ENCODE data around the gene AIMP1.
"Not testable (repeated sequence)": the region's sequence is repeated elsewhere in the genome, so short reads cannot be mapped to it uniquely, and the experiment has no call there.

The AIMP1 gene

GRCh38 chr4:106347167-106347566 lies 30.8 kb downstream of the AIMP1 start:
- DNase-seq (ENCODE audit: low read depth in 2 of 2): no peak

- no peak for DNase-seq (ENCODE audit: low read depth in 2 of 2)
Measured at GRCh38 chr4:106351016-106351415, 34.7 kb downstream of the AIMP1 start.

GRCh38 chr4:106353786-106354185 lies 37.4 kb downstream of the AIMP1 start:
- DNase-seq (ENCODE audit: low read depth in 2 of 2): no peak

- no peak for DNase-seq (ENCODE audit: low read depth in 2 of 2)
Measured at GRCh38 chr4:106355193-106355592, 38.8 kb downstream of the AIMP1 start.

GRCh38 chr4:106358899-106359298 lies 42.5 kb downstream of the AIMP1 start:
- DNase-seq (ENCODE audit: low read depth in 2 of 2): no peak

GRCh38 chr4:106362086-106362825 lies 45.9 kb downstream of the AIMP1 start:
- no peak for DNase-seq (ENCODE audit: low read depth in 2 of 2)

GRCh38 chr4:106364282-106364681 lies 47.9 kb downstream of the AIMP1 start:
- no peak for DNase-seq (ENCODE audit: low read depth in 2 of 2)

GRCh38 chr4:106365613-106366012 lies 49.3 kb downstream of the AIMP1 start:
- no peak for DNase-seq (ENCODE audit: low read depth in 2 of 2)

- no peak for DNase-seq (ENCODE audit: low read depth in 2 of 2)
Measured at GRCh38 chr4:106366026-106366425, 49.7 kb downstream of the AIMP1 start.

- DNase-seq (ENCODE audit: low read depth in 2 of 2): no peak
Measured at GRCh38 chr4:106367072-106367471, 50.7 kb downstream of the AIMP1 start.

- no peak for DNase-seq (ENCODE audit: low read depth in 2 of 2)
Measured at GRCh38 chr4:106368678-106369077, 52.3 kb downstream of the AIMP1 start, which contains the start of gene GIMD1. TSS of gene GIMD1 (minus strand) at chr4:106368778. CDS start at chr4:106367435, 1,343 bp downstream.

GRCh38 chr4:106369456-106370060 lies 53.2 kb downstream of the AIMP1 start:
- DNase-seq (ENCODE audit: low read depth in 2 of 2): no peak

- no peak for DNase-seq (ENCODE audit: low read depth in 2 of 2)
Measured at GRCh38 chr4:106370214-106370613, 53.9 kb downstream of the AIMP1 start.

- no peak for DNase-seq (ENCODE audit: low read depth in 2 of 2)
Measured at GRCh38 chr4:106371161-106371560, 54.8 kb downstream of the AIMP1 start.

- no peak for DNase-seq (ENCODE audit: low read depth in 2 of 2)
Measured at GRCh38 chr4:106373026-106373425, 56.7 kb downstream of the AIMP1 start.

- DNase-seq (ENCODE audit: low read depth in 2 of 2): no peak
Measured at GRCh38 chr4:106380179-106380578, 63.8 kb downstream of the AIMP1 start.

- DNase-seq (ENCODE audit: low read depth in 2 of 2): no peak
Measured at GRCh38 chr4:106384878-106385277, 68.5 kb downstream of the AIMP1 start.

GRCh38 chr4:106385853-106386393 lies 69.6 kb downstream of the AIMP1 start:
- DNase-seq (ENCODE audit: low read depth in 2 of 2): no peak

GRCh38 chr4:106395582-106395981 lies 79.2 kb downstream of the AIMP1 start:
- DNase-seq (ENCODE audit: low read depth in 2 of 2): no peak

GRCh38 chr4:106398898-106399297 lies 82.5 kb downstream of the AIMP1 start:
- not testable (repeated sequence) for DNase-seq (ENCODE audit: low read depth in 2 of 2)

Data from stimulated activated CD8-positive, alpha-beta memory T cell treated with anti-CD3 and anti-CD28 coated beads, Interleukin-7, amount 100 ng/mL, for 1 hour (primary cell).